ENCODE measurements around the gene JAKMIP1. TPM values are rescaled to one million over a fixed set of nuclear protein-coding genes. Genes with fewer than 3 reads are reported as not detected.

Gene JAKMIP1
- total RNA-seq, 2 experiments from 2014 or later: 5.6 to 6.3 TPM

DNA sequence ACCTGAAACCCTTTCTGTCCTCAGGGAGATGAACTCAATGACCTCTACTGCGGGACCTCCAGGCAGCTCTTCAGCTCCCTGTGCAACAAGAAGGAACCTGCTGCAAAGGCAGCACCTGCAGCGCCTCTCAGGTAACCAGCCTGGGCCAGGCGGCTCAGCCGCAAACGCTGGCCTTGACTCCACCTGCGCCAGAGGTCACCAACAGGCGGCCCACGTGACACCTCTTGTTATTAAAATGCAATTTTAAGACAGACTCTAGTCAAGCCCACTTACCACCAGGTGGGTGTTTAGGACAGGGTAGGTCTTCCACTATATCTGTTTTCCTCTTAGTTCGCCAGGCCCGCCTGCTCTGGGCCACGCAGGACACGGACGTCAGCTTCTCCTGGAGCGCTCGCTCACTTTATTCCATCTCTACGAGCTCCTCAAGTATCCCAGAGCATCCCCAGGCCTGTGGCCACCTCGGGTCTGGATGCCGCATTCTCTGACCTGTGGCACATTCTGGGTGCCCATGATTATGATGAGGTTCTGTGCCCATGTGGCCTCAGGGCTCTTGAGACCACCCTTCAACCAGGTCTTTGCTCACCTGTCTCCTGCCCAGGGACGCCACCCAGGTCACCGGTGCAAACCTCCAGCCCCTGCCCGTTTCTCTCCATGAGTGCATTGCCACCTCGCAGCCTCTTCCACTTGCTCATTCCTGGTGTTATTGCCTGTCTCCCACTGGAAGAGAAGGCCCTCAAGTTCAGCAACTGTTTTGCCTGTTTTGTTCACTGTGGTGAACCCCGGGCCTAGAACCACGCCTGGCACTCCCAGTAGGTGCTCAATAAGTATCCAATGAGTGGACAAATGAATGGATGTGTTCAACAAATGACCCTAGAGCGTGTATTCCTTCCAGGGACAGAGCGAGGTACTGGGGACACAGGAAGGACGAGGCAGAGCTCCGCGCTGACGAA is 32.8 kb upstream of the JAKMIP1 start:
- DNase-seq: no peak
- intact Hi-C loops (cut with micrococcal nuclease): no loop called here
- POLR2A ChIA-PET: no interaction called here
- no peaks in the 10 kb centered on the region for H3K36me3 Mint-ChIP-seq (ENCODE audit: low read depth)
- no peak overlapping the region for H3K27ac Mint-ChIP-seq
- no peak for ATAC-seq
- TF ChIP-seq, protein P1, sequence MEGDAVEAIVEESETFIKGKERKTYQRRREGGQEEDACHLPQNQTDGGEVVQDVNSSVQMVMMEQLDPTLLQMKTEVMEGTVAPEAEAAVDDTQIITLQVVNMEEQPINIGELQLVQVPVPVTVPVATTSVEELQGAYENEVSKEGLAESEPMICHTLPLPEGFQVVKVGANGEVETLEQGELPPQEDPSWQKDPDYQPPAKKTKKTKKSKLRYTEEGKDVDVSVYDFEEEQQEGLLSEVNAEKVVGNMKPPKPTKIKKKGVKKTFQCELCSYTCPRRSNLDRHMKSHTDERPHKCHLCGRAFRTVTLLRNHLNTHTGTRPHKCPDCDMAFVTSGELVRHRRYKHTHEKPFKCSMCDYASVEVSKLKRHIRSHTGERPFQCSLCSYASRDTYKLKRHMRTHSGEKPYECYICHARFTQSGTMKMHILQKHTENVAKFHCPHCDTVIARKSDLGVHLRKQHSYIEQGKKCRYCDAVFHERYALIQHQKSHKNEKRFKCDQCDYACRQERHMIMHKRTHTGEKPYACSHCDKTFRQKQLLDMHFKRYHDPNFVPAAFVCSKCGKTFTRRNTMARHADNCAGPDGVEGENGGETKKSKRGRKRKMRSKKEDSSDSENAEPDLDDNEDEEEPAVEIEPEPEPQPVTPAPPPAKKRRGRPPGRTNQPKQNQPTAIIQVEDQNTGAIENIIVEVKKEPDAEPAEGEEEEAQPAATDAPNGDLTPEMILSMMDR (IDR thresholded peaks at IDR 0.05): no peak
- H3K4me3 Mint-ChIP-seq: no peak overlapping the region
- CTCF ChIA-PET: no interaction called here
- no peaks in the 10 kb centered on the region for H3K27me3 Mint-ChIP-seq
- no peaks in the 10 kb centered on the region for H3K4me1 Mint-ChIP-seq (ENCODE audit: low read depth)
- H3K9me3 Mint-ChIP-seq: no peaks in the 10 kb centered on the region

DNA sequence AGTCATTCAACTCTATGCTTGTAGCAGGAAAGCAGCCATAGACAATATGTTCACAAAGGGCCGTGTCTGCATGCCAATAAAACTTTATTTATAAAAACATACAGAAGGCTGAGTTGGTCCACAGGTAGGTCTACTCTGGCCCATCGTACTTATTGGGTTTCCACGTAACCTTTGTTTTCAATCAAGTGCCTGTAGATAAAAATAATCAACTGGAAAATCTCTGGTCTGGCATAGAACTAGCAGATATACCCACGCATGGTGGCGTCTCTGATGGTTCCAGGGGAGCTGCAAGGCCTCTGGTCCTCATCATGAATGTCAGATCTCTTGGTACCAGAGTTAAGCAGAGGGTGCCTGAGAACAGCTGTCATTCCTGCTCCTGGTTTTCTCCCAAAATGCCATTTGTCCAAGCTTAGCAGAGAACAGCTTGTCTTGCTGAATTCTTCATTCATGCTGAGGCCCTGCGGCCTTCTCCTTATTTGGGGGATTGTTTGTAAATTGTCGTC is 31.4 kb upstream of the JAKMIP1 start:
- Mint-ChIP-seq H3K27ac (no peak overlapping the region), H3K27me3 (no peaks in the 10 kb centered on the region), H3K4me3 (no peak overlapping the region), H3K9me3 (no peaks in the 10 kb centered on the region), H3K4me1 (ENCODE audit: low read depth) (no peaks in the 10 kb centered on the region), H3K36me3 (ENCODE audit: low read depth) (no peaks in the 10 kb centered on the region)
- no peak for DNase-seq
- TF ChIP-seq, protein P1 (IDR thresholded peaks at IDR 0.05): no peak
- CTCF ChIA-PET: interaction anchor here (1.2 kb wide), 1 partner anchor 19 kb away, joined by 3 read pairs; no protein-coding TSS in a partner anchor
- no peak for ATAC-seq
- POLR2A ChIA-PET: no interaction called here
- intact Hi-C loops (cut with micrococcal nuclease): no loop called here

DNA sequence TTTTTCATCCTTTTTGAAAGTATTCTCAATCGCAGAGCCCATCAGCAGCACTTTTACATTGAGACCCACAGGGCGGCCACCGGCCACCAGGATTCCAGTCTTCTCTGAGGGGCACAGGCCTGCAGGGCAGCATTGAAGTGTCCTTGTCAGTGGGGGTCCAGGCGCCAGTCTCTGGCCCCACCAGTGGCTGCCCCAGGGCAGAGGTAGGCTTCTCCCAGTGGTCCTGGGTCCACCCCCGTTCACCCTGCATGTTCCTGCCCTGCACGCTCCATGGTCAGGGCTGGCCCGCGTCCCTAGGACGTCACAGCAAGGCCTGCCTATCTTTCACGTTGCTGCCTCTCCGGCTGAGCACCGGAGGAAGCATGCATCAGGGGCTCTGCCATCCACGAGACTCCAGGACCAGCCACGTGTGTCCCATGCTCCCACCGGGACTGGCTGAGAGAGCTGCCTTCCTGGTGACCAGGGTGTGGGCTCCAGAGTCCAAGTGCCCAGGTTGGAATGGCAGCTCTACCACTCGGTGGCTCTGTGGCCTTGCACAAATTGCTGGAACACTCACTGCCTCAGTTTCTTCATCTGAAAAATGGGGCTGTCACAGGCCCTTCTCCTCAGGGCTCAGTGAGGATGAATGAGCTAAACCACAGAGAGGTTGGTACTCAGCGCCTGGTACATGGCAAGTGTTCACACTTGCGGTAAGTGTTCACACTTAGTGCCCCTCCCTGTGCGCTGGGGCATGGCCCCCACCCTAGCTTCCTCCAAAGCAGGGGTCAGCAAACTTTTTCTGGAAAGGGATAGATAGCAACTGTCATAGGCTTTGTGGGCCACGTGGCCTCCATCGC is 30.7 kb upstream of the JAKMIP1 start:
- Mint-ChIP-seq H3K4me1 (ENCODE audit: low read depth) (no peaks in the 10 kb centered on the region), H3K27ac (no peak overlapping the region), H3K4me3 (no peak overlapping the region), H3K9me3 (no peaks in the 10 kb centered on the region), H3K27me3 (peaks cover 2% of the 10 kb centered on the region), H3K36me3 (ENCODE audit: low read depth) (no peaks in the 10 kb centered on the region)
- no peak for DNase-seq
- TF ChIP-seq, protein P1 (IDR thresholded peaks at IDR 0.05): no peak
- no peak for ATAC-seq
- ChIA-PET CTCF (interaction anchor here (1.2 to 1.5 kb wide), 2 partner anchors 20 kb away, joined by 3 to 7 read pairs; no protein-coding TSS in a partner anchor), POLR2A (no interaction called here)
- intact Hi-C loops (cut with micrococcal nuclease): no loop called here

DNA sequence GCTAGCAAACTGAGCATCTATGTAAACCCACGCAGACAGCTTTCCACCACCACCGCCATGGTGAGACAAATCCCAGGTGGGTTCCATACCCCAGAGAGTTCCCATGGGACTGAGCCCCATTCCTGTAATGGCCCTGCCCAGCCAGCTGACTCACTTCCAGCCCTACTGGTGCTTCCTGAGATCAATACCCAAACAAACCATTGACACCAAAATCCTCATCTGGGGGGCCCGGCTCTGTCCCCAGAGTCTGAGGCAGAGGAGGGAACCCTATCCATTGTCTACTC is 30.1 kb upstream of the JAKMIP1 start:
- TF ChIP-seq, protein P1 (IDR thresholded peaks at IDR 0.05): no peak
- H3K4me3 Mint-ChIP-seq: no peak overlapping the region
- H3K27ac Mint-ChIP-seq: no peak overlapping the region
- H3K36me3 Mint-ChIP-seq (ENCODE audit: low read depth): no peaks in the 10 kb centered on the region
- intact Hi-C loops (cut with micrococcal nuclease): no loop called here
- H3K4me1 Mint-ChIP-seq (ENCODE audit: low read depth): no peaks in the 10 kb centered on the region
- DNase-seq (no peak), ATAC-seq (no peak)
- CTCF ChIA-PET: interaction anchor here (1.5 kb wide), 1 partner anchor 20 kb away, joined by 7 read pairs; no protein-coding TSS in a partner anchor
- H3K9me3 Mint-ChIP-seq: no peaks in the 10 kb centered on the region
- POLR2A ChIA-PET: no interaction called here
- peaks cover 5% of the 10 kb centered on the region for H3K27me3 Mint-ChIP-seq
